NCI-H2171 treated with DMSO at 0.1 percent for 48 hours (cell line): ENCODE data around the gene KIF3C.
A peak's percentile ranks its signal among the peaks of the same experiment; 100 is the strongest.

Experiments
- DNase-seq: peaks from one replicate; lab custom pipeline; 2025; lab: John Stamatoyannopoulos, UW

The KIF3C gene

GRCh38 chr2:25877431-25878360 is 104.6 kb downstream of the KIF3C start:
- peak; percentile 93 for DNase-seq
